ENCODE data around the gene LMLN.

GRCh38 chr3:198048445-198048844, 88.4 kb downstream of the LMLN start:
- TF ChIP-seq PATZ1 (CRISPR knock-in tag; IDR thresholded peaks at IDR 0.05; ENCODE audit: borderline replicate concordance) (no peak), GLIS3 (CRISPR knock-in tag; IDR thresholded peaks at IDR 0.05) (no peak), ISL1 (CRISPR knock-in tag; IDR thresholded peaks at IDR 0.05) (no peak), RARB (CRISPR knock-in tag; IDR thresholded peaks at IDR 0.05) (no peak), ZNF565 (CRISPR knock-in tag; conservative IDR thresholded peaks at IDR 0.05; ENCODE audit: low read depth) (no peak), ZFP3 (CRISPR knock-in tag; IDR thresholded peaks at IDR 0.05) (no peak)
